OCI-M1 (cell line): ENCODE data around the gene PRPF6.

ENCODE experiments used
- DNase-seq: peaks from one replicate; lab custom pipeline; 2025; lab: John Stamatoyannopoulos, UW

The PRPF6 gene

DNA sequence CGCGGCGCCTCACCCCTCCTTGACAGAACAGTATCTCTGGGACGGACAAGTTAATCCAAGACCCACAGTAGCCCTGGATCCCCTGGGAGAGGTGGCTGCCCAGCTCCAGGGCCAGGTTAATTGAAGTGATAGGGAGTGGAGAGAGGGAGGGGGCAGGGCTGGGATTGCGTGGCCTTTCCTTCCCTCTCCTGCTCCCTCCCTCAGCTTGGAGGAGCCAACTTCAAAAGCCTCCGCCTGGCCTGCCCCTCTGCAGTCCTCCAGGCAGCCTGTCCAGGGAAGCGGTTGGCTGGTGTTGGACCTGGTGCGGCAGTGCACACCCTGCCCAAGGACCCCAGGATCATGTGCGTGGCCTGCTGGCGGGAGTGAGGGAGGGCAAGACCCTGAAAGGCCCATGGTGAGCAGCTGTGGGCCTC is 55.0 kb downstream of the PRPF6 start, which contains the start of gene C20orf204:
Gene C20orf204 (plus strand): TSS at position 250 of the 413 bp plus-strand sequence. CDS start 142 bp downstream, at position 392.
- no peak for DNase-seq

DNA sequence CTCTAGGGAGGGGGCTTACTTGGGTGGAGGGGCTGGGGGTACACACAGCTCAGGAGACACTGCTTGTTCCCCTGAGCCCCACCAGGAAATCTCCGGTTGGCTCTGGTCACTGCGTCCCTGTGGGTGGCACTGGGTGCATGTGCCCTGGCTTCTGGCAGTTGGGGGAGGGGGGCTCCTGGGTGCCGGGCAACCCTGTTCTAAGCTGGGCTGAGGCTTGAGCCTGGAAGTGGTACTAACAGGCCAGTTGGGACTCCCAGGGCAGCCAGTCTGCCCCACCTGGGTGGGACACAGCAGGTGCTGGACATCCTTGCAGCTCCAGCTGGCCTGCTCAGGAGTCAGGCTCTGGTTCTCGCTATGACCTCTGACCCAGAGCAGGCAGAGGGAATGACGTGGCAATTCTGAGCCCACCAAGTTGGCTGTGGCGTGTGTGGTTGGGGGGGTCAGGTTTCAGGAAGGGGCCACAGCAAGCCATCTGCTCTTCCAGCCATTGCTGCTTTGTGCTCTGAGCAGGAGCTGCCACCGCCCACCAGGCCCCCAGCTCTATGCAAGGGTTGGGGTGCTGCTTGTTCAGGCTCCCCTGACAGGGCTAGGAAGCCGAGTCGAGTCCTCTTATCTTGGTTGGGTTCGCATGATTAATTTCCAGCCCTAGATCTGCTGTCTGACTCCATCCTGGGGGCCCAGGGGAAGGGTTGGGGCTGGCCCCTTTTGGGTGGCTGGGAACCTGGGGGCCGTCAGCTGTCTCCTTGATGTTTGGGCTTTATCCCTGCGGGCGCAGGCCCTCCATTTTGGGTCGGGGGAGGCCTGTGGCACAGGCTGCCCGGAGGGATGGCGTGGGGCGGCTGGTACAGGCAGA is 55.6 kb downstream of the PRPF6 start:
- peak; percentile 26 for DNase-seq

DNA sequence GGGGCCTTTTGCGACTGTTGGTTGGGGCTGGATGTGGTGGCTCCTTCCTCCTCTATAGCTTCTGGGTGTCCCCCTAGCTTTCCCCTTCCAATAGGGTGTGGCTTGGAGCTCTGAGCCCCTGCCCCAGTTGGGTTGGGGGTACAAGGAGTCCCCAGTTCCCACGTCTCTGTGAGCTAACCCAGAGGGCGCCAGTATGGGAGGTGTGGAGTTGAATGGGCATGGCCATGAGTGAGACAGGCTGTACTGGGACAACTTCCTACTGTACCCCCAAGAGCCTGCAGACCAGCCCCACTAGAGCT is 56.2 kb downstream of the PRPF6 start:
- no peak for DNase-seq

- DNase-seq = no peak
Measured at GRCh38 chr20:64037498-64038213, 56.7 kb downstream of the PRPF6 start.

DNA sequence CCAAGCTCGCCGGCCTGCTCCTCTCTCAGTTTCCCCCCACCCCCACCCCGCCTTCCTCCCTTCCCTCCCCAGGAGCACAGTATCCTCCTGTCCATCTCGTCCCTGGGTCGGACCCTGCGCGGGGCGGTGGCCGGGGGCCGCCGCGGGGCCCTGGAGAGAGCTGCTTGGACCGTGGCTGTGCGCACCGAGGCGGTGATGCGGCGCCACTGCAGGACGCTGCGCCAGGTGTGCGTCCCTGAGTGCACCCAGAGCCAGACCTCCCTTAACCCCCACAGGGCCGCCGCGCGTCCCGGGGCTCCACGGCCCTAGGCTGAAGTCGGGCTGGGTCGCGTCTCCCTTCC is 57.3 kb downstream of the PRPF6 start:
- no peak for DNase-seq

- DNase-seq = peak; percentile 78
Measured at GRCh38 chr20:64038565-64039292, 57.8 kb downstream of the PRPF6 start.

DNA sequence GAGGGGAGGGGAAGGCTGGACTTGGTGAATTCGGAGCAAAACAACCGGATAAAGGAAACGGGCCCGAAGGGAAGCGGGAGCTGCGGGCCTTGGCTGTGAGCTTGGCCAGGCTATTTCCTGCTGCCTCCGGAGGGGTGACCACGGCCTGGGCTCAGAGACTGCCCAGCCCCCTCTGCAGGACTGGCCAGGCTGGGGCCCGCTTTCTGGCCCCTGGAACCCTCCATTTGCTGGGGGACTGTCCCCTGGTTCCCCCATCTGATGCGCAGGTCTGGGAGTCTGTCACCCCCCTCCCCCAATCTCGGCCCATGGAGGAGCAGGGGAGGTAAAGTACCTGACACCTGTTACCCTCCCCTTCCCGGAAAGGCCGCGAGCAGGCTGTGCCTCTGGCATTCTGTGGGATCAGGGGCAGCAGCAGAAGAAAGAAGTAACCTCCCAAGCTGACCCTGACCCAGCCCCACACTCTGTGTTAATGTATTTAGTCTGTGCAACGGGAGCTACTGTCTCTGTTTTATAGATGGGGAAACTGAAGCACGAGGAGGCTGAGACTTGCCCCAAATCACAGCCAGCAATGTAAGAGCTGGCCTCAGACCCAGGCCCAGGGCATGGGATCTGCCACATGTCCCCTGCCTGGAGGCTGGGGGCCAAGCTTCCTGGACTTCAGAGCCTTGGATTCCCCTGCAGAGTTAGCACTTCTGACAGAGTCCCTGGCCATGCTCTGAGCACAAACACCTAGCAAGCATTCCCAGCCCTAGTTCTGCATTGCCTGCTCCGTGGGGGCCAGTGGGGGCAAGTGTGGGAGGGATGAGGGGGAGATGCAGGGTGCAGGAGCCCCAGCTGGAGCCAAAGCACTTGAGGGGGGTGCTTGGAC is 58.6 kb downstream of the PRPF6 start:
- DNase-seq = no peak

- DNase-seq = no peak
Measured at GRCh38 chr20:64040231-64041039, 59.5 kb downstream of the PRPF6 start.

GRCh38 chr20:64041040-64041780 is 60.3 kb downstream of the PRPF6 start:
- DNase-seq = peak; percentile 9

GRCh38 chr20:64041781-64042053 is 60.8 kb downstream of the PRPF6 start:
- no peak for DNase-seq

DNA sequence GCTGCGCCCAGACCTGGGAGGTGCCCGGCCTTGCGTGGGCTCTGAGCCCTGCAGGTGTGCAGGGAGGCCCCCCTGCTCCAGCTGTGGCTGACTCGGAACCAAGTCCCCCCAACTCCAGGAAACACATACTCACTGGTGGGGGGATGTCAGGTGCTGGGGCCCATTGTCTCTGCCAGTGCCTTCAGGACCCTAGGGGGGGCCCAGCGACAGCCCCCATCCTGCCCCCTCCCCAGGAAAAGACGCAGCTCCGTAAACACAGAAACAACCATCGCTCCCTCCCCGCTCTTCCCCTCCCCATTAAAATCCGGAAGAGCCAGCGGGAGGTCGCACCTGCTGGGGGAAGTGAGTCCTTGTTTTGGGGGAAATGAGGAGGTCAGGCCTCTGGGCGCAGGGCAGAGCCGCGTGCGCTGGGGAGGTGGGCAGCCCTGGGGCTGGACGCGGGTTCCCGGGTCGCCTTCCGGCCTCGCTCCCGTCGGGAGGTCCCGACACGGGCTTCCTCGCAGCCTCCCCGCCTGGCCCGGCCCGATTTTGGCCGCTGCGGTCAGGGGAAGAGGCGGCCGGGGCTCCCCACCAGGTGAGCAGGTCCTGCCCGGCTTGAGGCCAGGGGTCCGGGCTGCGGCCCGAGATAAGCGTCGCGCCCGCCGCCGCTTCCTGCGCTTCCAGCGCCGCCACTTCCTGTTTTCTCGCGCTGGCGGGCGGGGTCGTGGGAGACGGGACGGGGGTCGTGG is 61.3 kb downstream of the PRPF6 start:
- DNase-seq = peak; percentile 64

- DNase-seq = no peak
Measured at GRCh38 chr20:64043768-64044167, 62.8 kb downstream of the PRPF6 start.

DNA sequence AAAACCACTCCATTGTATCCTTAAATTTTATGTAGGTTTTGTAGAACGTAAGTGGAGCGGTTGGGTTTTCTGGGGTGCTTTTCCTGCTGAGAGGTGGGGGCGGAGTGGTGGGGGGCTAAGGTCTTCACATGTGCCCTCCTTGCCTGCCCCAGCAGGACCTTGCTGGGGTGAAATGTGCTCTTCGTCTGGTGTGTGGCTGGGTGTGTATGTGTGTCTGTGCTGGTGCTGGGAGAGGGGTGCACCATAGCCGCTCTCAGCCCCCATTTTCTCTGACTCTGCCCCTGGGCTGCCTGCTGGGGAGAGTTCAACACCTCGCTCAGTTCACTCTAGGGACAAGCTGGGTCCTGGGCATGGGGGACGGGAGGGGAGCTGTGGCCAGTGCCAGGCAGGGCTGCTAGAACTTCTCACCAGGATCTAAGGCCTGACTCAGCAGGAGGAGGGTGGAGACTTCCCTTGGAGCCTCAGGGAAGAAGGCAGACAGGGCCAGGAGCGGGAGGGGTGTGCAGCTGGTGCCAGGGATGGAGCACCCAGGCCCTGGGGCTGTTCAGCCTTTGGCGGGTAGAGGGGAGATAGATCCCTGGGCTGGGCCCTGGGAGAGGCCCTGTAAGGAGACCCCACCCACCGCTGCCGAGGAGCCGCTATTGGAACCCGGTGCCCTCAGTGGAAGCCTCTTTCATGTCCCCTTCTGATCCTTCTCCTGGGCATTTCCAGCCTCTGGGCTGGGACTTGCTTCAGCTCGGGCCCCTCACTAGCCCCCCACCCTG is 63.7 kb downstream of the PRPF6 start:
- peak; percentile 8 for DNase-seq

- no peak for DNase-seq
Measured at GRCh38 chr20:64045346-64046011, 64.5 kb downstream of the PRPF6 start.

DNA sequence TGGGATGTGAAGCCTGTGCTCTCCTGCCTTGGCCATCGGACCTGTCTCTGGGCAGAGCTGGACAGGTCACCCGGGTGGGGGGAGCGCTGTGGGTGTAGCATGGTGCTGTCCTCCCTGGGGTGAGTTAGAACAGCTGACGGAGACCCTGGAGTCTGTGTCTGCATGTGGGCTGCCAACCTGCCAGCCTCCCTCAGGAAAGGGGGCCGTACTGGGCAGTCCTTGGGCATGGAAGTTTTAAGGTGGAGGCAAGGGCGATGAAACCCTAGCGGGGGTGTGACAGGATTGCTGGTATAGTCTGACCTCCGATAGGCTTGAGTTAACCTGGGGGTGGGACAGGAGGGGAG is 66.1 kb downstream of the PRPF6 start:
- no peak for DNase-seq

DNA sequence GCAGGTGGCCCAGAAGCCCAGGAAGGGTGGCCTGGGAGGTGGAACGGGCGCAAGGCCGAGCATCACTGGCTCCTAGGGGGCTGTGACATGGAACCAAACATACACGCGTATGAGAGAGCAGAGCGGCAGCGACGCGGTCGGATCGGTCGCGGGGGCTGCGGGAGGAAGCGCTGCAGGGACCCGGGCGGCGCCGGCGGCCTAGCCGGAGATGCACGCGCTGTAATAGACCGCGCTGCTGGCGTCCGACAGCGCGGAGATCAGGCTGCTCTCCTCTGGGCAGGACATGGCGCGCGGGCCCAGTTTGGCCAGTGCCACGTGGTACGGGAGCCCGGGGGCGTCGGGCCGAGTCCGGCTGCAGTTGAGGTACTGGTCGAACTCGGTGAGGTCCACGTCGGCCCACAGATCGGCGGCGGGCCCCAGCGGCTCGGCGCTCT is 67.1 kb downstream of the PRPF6 start:
- no peak for DNase-seq

DNA sequence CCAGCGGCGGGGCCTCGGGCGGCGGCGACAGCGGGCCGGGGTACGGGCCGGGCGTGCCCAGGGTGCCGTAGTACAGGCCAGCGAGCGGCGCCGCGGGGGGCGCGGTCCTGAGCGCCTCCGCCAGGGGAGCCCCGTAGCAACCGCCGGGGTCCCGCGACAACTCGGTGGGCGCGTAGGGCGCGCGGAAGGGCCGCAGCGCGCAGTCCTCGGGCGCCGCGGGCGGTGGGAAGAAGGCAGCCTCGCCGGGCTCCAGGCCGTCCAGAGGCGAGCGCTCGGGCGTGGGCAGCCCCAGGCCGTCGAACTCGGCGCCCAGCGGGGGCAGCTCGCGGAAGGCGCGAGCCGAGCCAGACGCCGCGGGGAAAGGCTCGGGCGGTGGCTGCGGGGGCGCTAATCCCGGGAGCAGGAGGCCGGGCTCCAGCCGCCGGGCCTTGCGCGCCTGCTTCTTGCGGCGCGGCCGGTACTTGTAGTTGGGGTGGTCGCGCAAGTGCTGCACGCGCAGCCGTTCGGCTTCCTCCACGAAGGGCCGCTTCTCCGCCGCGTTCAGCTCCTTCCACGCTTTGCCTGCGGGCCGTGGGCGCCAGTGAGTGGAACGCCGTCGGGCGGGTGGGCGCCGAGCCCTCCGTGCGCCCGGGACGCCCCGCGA is 67.6 kb downstream of the PRPF6 start:
- no peak for DNase-seq
